ENCODE data around the gene ZFHX3.

DNA sequence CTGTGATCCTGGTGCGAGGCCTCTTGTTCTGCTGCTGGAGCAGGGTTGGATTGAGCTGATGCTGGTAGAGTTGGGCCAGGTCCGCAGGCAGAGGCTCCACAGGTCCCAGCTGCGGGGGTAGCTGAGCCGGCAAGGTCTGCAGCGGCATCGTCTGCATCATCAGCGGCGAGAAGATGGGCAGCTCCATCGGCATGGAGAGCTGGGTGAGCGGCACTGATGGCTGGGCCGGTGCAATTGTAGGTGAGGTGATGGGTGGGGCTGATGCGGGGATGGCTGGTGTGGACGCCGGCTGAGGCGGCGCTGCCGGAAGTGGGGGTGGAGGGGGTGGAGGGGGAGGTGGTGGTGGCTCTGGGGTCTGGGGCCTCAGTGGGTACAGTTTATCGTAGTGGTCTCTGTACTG, 251.7 kb downstream of the ZFHX3 start:
- TF ChIP-seq, protein P1, sequence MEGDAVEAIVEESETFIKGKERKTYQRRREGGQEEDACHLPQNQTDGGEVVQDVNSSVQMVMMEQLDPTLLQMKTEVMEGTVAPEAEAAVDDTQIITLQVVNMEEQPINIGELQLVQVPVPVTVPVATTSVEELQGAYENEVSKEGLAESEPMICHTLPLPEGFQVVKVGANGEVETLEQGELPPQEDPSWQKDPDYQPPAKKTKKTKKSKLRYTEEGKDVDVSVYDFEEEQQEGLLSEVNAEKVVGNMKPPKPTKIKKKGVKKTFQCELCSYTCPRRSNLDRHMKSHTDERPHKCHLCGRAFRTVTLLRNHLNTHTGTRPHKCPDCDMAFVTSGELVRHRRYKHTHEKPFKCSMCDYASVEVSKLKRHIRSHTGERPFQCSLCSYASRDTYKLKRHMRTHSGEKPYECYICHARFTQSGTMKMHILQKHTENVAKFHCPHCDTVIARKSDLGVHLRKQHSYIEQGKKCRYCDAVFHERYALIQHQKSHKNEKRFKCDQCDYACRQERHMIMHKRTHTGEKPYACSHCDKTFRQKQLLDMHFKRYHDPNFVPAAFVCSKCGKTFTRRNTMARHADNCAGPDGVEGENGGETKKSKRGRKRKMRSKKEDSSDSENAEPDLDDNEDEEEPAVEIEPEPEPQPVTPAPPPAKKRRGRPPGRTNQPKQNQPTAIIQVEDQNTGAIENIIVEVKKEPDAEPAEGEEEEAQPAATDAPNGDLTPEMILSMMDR (conservative IDR thresholded peaks at IDR 0.05): no peak
- TF ChIP-seq ZFX (IDR thresholded peaks at IDR 0.05): no peak

All from C4-2B (cell line).